Measurements from ENCODE around the gene BDH2.

The BDH2 gene

GRCh38 chr4:103079621-103080020, 20.0 kb downstream of the BDH2 start:
- no peak for DNase-seq

- DNase-seq: no peak
Observed at GRCh38 chr4:103076747-103077347, 22.8 kb downstream of the BDH2 start, which contains the start of gene SLC9B2. SLC9B2 (minus strand) TSS chr4:103076761; CDS start chr4:103067550, 9,211 bp downstream.

GRCh38 chr4:103075894-103076746, 23.5 kb downstream of the BDH2 start:
- DNase-seq: peak; percentile 85

GRCh38 chr4:103075435-103075893, 24.2 kb downstream of the BDH2 start:
- DNase-seq: no peak

- no peak for DNase-seq
Observed at GRCh38 chr4:103074744-103075434, 24.7 kb downstream of the BDH2 start.

GRCh38 chr4:103073792-103074438, 25.7 kb downstream of the BDH2 start:
- DNase-seq: no peak

GRCh38 chr4:103067841-103068547, 31.6 kb downstream of the BDH2 start:
- no peak for DNase-seq

GRCh38 chr4:103060453-103061148, 39.0 kb downstream of the BDH2 start:
- DNase-seq: no peak

- DNase-seq: no peak
Observed at GRCh38 chr4:103054030-103054429, 45.6 kb downstream of the BDH2 start.

GRCh38 chr4:103052779-103053178, 46.9 kb downstream of the BDH2 start:
- no peak for DNase-seq

- no peak for DNase-seq
Observed at GRCh38 chr4:103052145-103052544, 47.5 kb downstream of the BDH2 start.

- no peak for DNase-seq
Observed at GRCh38 chr4:103050736-103051436, 48.7 kb downstream of the BDH2 start.

- DNase-seq: peak; percentile 70
Observed at GRCh38 chr4:103046416-103047290, 53.0 kb downstream of the BDH2 start.

- DNase-seq: no peak
Observed at GRCh38 chr4:103044183-103044582, 55.5 kb downstream of the BDH2 start.

- no peak for DNase-seq
Observed at GRCh38 chr4:103036169-103036568, 63.5 kb downstream of the BDH2 start.

- no peak for DNase-seq
Observed at GRCh38 chr4:103032574-103032973, 67.1 kb downstream of the BDH2 start.

GRCh38 chr4:103030791-103031190, 68.8 kb downstream of the BDH2 start:
- no peak for DNase-seq

- DNase-seq: no peak
Observed at GRCh38 chr4:103029300-103029699, 70.3 kb downstream of the BDH2 start.

All from activated effector memory CD4-positive, alpha-beta T cell treated with anti-CD3 and anti-CD28 coated beads, Interleukin-2, amount 50 U/mL, for 16 hours (primary cell).